GM21367 (cell line): ENCODE results near the gene VWA5B2.

ENCODE experiments used
- ATAC-seq: cut with Tn5 transposase; IDR thresholded peaks from one replicate; pipeline ENCODE4 v1.9.1; 2021; ENCODE audit not compliant: unreplicated experiment

Gene VWA5B2

DNA sequence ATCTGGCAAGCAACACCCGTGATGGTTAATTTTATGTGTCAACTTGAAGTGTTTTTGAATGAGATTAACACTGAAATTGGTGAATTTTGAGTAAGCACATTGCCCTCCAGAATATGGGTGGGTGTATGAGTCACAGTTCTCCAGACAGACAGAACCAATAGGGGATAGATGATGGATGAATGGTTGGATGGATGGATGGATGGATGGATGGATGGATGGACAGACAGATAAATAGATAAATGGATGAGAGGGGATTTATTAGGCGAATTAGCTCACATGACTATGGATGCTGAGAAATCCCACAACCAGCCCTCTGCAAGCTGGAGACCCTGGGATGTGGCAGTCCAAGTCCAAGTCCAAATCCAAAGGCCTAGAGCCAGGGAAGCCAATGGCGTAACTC lies 5.4 kb upstream of the VWA5B2 start:
- no peak for ATAC-seq

DNA sequence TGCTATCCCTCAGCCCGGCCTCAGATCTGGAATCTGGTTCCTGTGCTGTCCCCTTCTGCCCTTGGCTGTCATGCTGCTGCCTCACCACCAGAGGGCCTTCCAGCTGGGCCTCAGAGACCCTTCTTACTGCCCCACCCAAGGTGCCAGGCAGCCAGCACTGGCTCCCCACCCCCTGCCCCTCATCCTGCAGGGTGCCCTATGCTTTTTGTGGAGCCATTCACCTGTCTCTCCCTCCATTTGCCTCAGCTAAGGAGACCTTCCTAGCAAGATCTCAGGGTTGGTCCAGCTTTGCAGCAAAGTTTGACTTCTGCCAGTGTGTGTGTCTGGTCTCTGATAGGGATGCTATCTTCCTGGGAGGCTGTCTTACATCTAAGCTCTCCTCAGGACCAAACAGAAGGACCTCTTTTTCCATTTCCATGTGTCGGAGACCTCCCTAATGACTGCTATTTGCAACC lies 1.9 kb upstream of the VWA5B2 start:
- ATAC-seq = no peak

DNA sequence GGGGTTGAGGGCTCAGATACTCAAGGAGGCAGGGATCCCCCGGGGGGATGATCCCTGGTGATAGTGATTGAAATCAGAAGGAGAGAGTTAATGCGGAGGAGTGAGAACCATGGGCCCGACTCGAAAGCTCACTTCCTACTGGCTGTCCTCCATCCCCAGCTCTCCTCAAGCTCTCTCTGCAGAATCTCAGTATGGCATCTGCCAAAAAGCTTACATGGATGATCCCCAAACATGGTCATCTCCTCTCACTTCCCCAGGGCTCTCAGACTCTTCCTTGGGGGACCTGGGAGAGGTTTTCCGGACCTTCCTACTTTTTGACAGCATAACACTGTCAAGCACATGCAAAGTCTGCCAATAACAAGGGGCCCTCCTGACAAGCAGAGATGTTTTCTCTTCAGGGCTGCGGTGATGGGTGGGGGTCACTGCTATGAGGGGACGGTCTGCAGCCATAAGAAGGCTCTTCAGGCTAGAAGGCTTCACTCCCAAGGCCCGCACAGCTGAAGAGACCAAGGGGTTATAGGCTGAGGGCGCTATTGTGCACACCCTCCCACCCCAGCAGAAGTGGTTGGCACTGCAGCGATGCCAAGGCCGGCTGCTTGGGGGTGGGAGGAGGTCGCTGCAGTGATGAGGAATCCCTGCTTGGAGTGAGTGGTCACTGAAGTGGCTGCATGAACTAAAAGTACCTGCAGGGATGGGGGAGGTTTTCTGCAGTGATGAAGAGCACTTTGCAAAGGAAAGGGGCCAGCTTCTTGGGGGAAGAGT lies 828 bp upstream of the VWA5B2 start:
- ATAC-seq = no peak

DNA sequence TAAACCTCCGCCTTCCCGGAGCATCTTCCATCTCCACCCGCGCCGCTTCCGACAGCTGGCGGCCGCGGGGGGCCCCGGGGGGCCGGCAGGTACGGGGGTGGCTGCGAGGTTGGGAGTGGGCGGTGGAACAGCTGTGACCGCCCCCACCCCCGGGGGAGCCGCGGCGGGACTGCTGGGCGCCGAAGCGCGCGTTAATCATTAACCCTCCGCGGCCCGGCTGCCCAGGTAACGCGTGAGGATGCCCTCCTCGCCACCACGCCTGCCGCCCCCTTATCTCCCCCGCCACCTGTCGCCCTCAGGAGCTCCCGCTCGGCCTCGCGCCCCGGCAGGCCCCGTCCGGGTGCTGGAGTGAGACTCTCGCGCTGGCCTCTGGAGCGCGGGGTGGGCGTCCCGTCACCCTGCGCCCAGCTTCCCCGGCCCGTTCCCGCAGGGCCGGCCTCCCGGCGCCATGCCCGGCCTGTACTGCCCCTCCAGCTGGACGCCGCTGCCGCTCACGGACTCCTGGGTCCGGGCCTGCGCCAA lies 757 bp downstream of the VWA5B2 start:
- no peak for ATAC-seq

DNA sequence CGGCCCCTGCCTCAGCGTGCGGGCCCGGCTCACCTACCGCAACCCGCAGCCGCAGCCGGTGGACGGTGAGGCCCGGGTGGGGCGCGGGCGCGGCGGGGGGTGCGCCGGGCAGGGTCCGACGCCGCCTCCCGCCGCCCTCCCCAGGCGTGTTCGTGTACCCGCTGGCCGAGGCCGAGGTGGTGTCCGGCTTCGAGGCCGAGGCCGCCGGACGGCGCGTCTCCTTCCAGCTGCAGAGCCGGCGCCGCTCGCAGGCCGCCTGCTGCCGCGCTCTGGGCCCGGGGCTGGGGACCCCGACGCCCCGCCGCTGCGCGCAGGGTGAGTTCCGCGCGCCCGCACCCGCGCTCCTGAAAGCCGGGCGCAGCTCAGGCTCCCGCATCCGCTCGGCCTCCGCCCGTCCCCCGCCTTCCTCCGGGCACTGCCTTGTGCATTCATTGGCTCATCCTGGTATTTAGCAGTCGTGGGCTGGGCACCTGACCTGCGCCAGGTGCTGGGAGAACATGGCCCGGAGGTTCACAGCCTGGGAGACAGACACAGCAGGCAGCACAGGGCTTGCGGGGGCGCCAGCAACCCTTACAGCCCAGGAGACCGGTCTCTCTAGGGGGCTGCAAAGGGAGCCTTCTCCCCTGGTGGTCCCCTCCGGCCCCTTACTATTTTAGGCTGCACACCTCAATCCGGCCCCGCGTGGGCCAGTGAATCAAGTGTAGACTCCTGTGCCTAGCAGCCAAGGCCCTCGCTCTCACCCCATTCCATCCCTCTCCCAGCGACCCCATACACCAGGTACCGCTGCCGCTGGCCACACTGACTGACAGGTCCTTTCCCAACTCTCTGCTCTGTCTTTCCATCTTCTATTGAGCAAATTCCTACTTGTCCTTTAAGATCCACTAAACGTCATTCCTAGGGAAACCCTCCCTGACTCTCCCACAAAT lies 1.5 kb downstream of the VWA5B2 start:
- ATAC-seq = no peak

DNA sequence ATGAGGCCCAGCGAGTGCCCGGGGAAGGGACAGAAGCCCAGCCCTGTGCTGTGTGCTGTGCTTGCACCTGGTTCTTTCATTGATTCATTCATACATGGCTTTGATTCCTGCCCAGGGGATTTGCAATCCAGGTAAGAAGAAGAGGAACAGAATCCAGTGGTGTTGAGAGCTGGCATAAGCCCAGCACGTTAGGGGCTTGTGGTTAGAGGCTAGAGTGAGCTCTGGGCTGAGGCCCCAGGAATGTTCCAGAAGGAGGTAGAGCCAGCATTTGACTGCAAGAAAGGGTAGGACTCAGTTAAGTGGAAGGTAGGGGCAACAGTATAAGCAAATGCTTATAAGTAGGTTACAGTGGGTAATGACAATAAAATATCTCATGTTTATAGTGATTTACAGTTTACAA lies 2.3 kb downstream of the VWA5B2 start:
- ATAC-seq = no peak

DNA sequence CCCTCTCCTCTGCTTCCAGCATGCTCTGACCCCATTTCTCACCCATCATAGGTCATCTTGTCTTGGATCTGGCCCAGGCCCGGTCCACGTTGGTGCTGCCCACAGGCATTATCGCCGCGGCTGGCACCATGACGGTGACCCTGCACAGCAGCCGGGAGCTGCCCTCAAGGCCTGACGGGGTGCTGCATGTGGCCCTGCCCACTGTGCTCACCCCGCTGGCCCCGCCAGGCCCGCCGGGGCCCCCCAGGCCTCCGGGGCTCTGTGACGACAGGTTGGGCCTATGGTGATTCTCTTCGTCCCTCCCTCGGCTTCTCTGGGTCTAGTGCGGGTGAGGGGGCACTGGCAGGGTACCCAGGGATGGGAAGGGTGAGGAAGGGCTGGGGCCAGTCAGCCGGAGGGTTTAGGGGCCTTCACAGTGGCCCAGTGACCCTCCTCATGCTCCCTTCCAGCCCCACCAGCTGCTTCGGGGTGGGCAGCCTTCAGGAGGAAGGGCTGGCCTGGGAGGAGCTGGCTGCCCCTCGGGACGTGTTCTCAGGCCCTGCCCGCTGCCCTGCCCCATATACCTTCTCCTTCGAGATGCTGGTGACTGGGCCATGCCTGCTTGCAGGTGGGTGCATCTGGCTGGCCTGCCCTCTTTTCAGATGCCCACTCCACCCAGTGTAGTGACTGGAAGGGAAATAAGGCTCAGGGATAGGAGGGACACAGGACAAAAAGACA lies 3.9 kb downstream of the VWA5B2 start:
- ATAC-seq = no peak

DNA sequence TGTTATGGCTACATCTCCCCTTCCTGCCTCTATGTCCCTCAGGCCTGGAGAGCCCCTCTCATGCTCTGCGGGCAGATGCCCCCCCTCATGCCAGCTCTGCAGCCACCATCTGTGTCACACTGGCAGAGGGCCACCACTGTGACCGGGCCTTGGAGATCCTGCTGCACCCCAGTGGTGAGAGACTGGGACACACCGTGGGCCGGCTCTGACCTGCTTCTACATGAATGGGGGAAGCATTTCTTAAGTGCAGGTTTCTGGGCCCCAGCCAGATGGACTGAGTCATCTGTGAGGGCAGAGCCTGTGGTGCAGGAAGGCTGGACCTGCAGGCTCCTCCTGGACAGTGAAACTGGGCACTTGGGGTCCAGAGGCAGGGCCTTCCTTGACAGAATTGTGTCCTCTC lies 4.8 kb downstream of the VWA5B2 start:
- ATAC-seq = no peak

DNA sequence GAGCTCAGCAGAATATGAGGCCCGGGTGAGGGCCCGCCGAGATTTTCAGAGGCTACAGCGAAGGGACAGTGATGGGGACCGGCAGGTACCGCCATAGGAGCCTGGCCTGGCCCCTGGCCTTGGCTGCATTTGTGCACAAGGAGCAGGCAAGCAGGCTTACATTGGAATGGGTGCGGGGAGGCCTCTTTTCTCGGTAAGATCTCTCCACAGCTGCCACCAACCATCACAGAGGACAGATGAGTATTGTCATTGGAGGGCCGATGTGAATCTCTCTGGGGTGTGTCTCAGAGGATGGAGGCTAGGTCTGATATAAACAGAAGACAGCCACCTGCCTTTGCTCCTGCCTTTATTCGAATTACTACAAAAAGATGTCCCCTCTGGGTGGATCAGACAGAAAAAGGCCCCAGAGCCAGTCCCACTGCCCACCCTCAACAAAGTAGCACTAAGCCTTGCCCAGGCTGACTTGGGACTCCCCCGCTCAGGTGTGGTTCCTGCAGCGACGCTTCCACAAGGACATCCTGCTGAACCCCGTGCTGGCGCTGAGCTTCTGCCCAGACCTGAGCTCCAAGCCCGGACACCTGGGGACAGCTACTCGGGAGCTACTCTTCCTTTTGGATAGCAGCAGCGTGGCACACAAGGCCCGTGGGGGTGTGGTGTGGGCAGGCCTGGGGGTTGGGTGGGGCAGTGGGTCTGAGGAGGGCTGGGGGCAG lies 5.4 kb downstream of the VWA5B2 start:
- no peak for ATAC-seq

DNA sequence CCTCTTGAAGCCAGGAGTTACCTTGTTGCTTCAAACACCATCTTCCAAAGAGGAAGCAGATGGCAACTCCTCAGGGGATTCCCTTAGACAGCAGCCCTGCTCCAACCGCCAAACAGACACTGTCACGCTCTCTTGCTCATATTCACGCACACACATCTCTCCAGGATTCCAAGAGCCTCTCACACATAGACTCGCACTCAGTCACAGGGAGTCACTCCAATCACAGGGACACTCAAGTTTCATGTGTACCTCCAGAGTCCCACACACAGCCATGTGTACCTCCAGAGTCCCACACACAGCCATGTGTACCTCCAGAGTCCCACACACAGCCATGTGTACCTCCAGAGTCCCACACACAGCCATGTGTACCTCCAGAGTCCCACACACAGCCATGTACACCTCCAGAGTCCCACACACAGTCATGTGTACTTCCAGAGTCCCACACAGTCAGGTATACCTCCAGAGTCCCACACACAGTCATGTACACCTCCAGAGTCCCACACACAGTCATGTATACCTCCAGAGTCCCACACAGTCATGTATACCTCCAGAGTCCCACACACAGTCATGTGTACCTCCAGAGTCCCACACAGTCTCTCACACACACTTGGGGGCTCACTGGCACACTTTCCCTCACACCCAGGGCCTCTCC lies 6.1 kb downstream of the VWA5B2 start:
- ATAC-seq = no peak

DNA sequence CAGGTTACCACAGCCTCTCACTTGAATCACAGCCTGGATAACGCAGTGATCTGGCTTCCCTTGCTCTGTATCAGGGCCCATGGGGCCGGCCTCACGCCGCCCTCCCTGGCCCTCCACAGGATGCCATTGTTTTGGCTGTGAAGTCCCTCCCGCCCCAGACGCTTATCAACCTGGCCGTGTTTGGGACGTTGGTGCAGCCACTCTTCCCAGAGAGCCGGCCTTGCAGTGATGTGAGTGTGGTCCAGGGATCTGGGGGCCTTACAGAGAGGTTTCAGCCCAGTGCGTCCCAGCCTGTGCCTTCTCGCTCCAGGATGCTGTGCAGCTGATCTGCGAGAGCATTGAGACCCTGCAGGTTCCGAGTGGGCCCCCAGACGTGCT lies 6.6 kb downstream of the VWA5B2 start:
- ATAC-seq = no peak

DNA sequence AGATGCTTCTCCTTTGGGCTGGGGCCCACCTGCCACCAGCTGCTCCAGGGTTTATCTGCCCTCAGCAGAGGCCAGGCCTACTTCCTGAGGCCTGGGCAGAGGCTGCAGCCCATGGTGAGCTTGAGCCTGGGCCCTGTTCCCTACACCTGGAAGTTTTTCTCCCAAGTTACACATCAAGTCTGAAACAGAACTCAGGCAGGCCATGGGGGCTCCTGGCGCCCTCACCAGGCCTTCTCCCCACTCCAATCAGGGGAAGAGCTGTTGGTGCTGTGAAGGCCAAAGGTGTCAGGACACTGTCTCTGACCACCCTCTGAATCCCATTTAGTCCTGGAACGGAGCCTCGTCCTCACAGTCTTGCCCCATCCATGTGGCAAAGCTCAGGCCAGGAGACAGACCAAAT lies 7.3 kb downstream of the VWA5B2 start:
- no peak for ATAC-seq

DNA sequence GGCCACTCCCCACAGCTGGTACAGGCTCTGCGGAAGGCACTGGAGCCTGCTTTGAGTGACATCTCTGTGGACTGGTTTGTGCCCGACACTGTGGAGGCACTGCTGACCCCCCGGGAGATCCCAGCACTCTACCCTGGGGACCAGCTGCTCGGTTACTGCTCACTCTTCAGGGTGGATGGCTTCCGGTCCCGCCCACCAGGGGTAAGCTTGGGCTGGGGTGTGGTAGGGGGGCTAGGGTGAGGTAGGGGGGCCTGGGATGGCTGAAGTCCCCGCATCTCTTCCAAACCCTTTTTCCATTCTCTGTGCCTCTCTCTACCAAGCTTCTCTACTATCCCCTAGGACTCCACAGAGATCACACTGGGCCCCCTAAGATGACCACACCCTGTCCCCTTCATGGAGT lies 7.8 kb downstream of the VWA5B2 start:
- no peak for ATAC-seq

DNA sequence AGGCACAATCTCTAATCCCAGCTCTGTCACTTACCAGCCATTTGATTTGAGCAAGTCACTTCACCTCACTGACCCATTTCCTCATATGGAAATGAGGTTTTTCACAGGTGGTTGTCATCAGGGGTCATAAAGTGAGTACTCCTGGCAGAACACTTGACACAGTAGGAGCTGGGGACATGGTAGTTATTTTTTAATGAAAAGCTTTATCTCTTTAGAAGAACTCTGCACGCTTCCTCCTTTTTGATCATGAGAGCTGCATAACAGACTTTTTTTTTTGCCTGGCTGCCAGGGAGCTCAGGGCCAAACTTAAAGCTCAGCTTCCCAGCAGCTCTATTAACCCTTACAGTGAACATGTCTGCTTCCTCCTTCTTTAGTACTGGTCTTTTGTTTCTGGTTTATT lies 8.4 kb downstream of the VWA5B2 start:
- no peak for ATAC-seq

DNA sequence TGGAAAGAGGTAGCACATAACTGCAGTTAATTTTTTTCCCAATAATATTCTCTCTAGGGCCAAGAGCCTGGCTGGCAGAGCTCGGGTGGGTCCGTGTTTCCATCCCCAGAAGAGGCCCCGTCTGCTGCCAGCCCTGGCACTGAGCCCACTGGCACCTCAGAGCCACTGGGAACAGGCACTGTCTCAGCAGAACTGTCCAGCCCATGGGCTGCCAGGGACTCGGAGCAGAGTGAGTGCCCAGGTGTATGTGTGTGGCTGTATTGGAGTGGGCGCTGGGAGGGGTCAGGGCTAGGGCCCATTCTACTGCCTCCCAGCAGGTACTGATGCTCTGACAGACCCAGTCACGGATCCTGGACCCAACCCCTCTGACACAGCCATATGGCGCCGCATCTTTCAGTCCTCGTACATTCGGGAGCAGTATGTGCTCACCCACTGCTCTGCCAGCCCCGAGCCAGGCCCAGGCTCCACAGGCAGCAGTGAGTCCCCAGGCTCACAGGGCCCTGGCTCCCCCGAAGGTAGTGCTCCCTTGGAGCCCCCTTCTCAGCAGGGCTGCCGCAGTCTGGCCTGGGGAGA lies 8.9 kb downstream of the VWA5B2 start:
- ATAC-seq = no peak

DNA sequence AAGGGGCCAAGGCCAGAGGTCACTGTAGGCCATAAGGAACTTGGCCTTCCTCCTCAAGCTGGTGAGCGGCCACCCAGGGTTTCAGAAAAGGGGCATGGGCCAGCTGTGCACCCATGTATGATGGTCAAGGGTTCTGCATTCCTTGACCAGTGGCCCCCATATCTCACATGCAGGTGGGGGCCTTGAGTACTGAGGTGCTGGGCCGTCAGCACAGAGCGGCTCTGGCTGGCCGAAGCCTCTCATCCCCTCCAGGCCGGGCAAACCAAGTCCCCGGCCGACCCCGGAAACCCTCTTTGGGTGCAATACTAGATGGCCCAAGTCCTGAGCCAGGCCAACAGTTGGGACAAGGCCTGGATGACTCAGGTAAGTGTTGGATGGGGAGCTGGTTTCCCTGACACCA lies 9.8 kb downstream of the VWA5B2 start:
- no peak for ATAC-seq

DNA sequence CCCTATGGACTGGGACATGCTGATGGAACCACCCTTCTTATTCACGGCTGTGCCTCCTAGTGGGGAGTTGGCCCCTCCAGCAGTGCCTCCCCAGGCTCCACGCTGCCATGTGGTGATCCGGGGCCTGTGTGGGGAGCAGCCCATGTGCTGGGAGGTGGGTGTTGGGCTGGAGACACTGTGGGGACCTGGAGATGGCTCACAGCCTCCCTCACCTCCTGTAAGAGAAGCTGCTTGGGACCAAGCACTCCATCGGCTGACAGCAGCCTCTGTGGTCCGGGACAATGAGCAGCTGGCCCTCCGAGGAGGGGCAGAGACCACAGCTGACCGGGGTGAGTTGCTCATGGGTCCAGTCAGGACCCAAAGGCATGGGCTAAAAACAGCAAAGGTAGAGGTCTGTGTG lies 10.3 kb downstream of the VWA5B2 start:
- no peak for ATAC-seq

DNA sequence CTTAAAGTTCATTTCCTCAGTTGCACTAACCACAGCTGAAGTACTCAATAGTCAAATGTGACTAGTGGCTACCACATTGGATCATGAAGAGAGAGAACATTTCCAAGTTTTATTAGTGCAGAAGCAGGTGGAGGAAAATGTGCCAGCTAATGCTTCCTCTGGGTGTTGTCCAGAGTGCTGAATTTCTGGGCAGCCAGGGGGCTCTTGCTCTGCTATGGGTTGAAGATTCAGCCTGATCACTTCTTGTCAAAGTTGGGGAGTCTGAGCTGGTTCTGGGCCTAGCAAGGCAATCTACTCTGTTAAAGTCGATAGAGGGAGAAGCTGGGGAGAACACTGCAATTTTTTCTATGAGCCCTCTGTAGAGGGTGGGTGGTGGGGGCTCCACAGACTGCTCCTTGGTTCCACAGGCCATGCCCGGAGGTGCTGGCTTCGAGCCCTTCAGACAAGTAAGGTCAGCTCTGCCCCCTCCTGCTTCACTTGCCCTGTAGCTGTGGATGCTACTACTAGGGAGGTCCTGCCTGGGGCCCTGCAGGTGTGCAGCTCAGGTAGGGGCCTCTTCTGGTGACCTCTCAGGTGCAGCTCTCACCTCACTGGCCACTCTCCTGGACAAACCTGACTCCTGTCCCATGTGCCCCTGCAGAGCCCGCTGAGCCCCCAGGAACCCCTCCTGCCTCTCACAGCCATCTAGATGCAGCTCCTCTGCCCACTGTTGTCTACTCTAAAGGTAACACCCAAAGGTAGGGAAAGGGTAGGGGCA lies 11.2 kb downstream of the VWA5B2 start:
- ATAC-seq = no peak

DNA sequence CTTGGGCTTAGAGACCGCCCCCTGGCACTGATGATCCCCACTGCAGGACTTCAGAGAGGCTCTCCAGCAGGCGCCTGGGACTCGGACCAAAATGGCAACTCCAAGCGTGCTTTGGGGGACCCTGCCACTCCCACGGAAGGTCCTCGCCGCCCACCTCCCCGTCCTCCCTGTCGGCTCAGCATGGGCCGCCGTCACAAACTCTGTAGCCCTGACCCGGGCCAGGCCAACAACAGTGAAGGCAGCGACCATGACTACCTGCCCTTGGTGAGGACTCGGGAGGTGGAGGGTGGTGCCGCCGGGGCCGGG lies 11.7 kb downstream of the VWA5B2 start:
- no peak for ATAC-seq
